HG03175 (cell line): ENCODE measurements around the gene TRIM59.

ENCODE experiments used
- ATAC-seq: cut with Tn5 transposase; IDR thresholded peaks from one replicate; pipeline ENCODE4 v1.9.1; 2021; ENCODE audit warnings: mild to moderate bottlenecking, moderate library complexity; ENCODE audit not compliant: unreplicated experiment

Gene TRIM59

GRCh38 chr3:160403796-160404470, 45.7 kb downstream of the TRIM59 start:
- ATAC-seq, result no peak

GRCh38 chr3:160403028-160403545, 46.5 kb downstream of the TRIM59 start:
- no peak for ATAC-seq

GRCh38 chr3:160402221-160403027, 47.2 kb downstream of the TRIM59 start:
- ATAC-seq, result no peak

DNA sequence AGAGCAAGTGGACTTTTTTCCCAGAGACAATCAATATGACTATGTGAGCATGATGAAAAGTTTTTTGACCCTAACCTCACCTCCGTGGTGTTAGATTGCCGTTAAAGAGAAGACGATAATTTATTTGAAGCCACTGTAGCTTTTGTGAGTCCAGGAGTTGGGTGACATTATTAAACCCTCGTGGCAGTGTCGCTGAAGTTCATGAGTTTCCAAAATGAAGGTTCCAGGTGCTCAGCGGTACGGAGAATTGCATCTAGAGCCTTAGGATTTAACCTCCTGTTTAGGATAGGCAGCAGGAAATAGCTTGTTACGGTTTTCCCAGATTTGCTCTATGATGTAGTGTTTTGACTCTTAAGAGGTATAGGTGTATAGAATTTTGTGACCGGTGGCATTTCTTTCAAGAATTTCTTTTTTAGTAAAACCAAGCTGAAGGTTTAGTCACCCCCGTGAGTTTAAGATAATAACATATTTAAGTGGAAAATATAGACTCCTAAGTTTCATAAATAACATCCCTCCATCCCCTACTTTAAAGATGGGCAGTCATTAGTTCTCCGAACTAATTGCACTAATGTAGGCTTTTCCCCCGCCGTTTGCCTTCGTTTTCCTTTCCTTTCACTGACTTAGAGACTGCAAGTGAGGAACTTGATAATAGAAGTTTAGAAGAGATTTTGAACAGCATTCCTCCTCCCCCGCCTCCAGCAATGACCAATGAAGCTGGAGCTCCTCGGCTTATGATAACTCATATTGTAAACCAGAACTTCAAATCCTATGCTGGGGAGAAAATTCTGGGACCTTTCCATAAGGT, 48.1 kb downstream of the TRIM59 start:
- ATAC-seq, result no peak

GRCh38 chr3:160400702-160401150, 48.9 kb downstream of the TRIM59 start:
- ATAC-seq, result peak; percentile 19

GRCh38 chr3:160400030-160400701, 49.4 kb downstream of the TRIM59 start:
- ATAC-seq, result peak; percentile 10

- ATAC-seq, result peak; percentile 94
These were observed 50.2 kb downstream of the TRIM59 start, which contains the start of the genes IFT80 and SMC4 for GRCh38 chr3:160399125-160400029. Gene IFT80, minus strand, starts transcription at chr3:160399225. Its CDS starts 14,625 bp downstream, at chr3:160384600. Gene SMC4, plus strand, starts transcription at chr3:160399650. Its CDS starts 1,177 bp downstream, at chr3:160400827.

DNA sequence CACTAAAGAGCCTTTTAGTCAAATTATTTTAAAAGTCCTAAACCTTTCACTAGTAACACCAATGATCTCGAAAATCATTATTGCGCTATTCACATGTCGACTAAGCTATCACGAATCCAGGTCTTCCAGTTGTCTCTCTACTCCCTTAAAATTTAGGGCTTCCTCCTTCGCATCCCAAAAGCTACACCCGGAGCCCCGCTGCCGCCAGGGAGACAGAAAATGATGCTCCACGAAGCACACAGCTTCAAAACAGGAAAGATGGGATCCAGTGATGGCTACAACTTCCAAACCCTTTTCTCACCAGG, 50.8 kb downstream of the TRIM59 start:
- peak; percentile 8 for ATAC-seq

DNA sequence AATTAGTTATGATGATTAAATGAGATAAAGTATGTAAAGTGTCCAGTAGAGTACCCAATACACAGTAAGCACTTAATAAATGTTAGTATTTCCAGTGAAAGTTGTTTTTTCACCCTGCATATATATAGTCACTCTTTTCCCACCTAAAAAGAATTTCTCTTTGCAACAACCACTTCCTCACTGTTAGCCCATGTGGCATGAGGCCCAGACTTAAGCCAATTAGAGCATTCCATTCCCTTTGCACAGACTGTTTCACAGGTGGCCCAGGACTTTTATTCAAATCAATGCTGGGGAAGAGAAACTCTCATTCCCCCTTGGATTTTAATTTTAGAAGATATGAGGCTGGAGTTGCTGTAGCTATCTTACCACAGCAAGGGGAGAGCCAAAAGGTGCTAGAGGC, 54.3 kb downstream of the TRIM59 start:
- ATAC-seq, result no peak

DNA sequence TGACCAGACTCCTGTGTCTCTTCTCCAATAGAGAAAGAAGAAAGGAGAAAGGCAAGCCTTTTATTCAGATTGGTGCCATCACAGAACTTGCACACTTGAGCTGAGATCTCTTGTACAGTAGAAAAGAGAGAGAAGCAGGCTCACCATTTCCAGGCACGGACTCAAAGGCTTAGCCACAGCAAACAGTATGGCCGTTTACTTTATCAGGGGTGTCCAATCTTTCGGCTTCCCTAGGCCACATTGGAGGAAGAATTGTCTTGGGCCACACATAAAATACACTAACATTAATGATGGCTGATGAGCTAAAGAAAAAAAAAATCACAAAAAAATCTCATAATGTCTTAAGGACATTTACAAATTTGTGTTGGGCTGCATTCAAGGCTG, 55.6 kb downstream of the TRIM59 start:
- no peak for ATAC-seq

DNA sequence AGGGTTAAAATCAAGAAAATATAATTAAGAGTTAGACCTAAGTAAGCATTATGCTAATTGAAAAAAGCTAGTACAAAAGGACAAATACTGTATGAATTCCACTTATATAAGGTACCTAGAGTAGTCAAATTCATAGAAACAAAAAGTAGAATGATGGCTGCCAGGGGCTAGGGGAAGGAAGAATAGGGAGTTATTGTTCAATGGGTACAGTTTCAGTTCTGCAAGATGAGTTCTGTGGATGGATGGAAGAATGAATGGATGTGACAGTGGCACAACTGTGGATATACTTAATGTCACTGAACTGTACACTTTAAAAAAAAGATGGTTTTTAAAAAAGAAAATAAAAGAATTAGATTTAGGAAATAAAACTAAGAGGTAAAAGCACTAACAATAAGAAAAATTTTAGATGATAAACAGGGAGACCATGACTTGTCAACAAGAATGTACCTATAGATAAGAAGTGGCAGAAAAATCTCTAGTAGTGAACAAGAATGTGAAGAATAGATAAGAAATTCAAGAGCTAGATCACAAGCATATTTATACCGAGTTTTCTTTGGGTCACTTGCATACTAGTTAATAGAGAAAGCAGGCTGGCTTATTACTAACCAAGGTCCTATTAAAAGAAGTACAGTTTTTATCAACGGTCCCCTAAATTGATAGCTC, 56.1 kb downstream of the TRIM59 start:
- ATAC-seq, result no peak

GRCh38 chr3:160392798-160393197, 56.8 kb downstream of the TRIM59 start:
- ATAC-seq, result no peak

DNA sequence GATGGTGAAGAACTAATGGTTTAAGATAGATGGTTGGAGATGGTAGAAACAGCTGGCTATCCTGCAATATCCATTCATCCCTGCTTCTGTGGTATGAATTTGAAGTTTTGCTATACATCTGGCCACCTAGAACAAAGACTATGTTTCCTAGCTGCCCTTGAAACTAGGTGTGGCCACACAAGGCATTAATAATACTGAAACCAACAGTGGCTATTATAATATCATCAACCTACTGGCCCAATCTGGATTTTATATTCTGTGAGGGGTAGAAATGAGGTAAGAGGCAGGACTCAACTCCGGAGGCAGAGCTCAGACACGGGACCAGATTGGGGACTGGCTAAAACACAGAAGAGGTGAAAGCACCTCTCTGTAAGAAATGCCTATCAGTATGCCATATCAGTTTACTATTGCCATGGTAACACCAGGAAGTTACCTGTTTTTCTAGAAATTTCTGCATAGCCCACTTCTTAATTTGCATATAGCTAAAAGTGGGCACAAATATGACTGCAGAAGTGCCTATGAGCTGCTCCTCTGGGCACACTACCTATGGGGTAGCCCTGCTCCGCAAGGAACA, 58.9 kb downstream of the TRIM59 start:
- peak; percentile 73 for ATAC-seq
